ENCODE results near the gene FIGNL2.

Gene FIGNL2

GRCh38 chr12:51869931-51870330 lies 21.4 kb upstream of the FIGNL2 start:
- TF ChIP-seq CTCF (conservative IDR thresholded peaks at IDR 0.05; ENCODE audit: control insufficient read depth, insufficient read depth, low read depth, low read length), result no peak
- H3K4me3 ChIP-seq (ENCODE audit: control insufficient read depth, low read depth, low read length), result no peak overlapping the region
- no peak for DNase-seq (ENCODE audit: low read depth)

GRCh38 chr12:51869496-51869865 lies 21.0 kb upstream of the FIGNL2 start:
- H3K4me3 ChIP-seq (ENCODE audit: control insufficient read depth, low read depth, low read length), result no peak overlapping the region
- no peak for TF ChIP-seq CTCF (conservative IDR thresholded peaks at IDR 0.05; ENCODE audit: control insufficient read depth, insufficient read depth, low read depth, low read length)
- no peak for DNase-seq (ENCODE audit: low read depth)

GRCh38 chr12:51868821-51869495 lies 20.4 kb upstream of the FIGNL2 start:
- no peak for TF ChIP-seq CTCF (conservative IDR thresholded peaks at IDR 0.05; ENCODE audit: control insufficient read depth, insufficient read depth, low read depth, low read length)
- no peak for DNase-seq (ENCODE audit: low read depth)
- peak overlapping the region; percentile 46 for H3K4me3 ChIP-seq (ENCODE audit: control insufficient read depth, low read depth, low read length)

- H3K4me3 ChIP-seq (ENCODE audit: control insufficient read depth, low read depth, low read length), result no peak overlapping the region
- no peak for DNase-seq (ENCODE audit: low read depth)
- TF ChIP-seq CTCF (conservative IDR thresholded peaks at IDR 0.05; ENCODE audit: control insufficient read depth, insufficient read depth, low read depth, low read length), result no peak
Measured at GRCh38 chr12:51867796-51868428, 19.4 kb upstream of the FIGNL2 start.

GRCh38 chr12:51867371-51867770 lies 18.9 kb upstream of the FIGNL2 start:
- no peak for TF ChIP-seq CTCF (conservative IDR thresholded peaks at IDR 0.05; ENCODE audit: control insufficient read depth, insufficient read depth, low read depth, low read length)
- H3K4me3 ChIP-seq (ENCODE audit: control insufficient read depth, low read depth, low read length), result no peak overlapping the region
- no peak for DNase-seq (ENCODE audit: low read depth)

GRCh38 chr12:51866762-51867161 lies 18.2 kb upstream of the FIGNL2 start:
- no peak for DNase-seq (ENCODE audit: low read depth)
- no peak for TF ChIP-seq CTCF (conservative IDR thresholded peaks at IDR 0.05; ENCODE audit: control insufficient read depth, insufficient read depth, low read depth, low read length)
- no peak overlapping the region for H3K4me3 ChIP-seq (ENCODE audit: control insufficient read depth, low read depth, low read length)

Measured in fibroblast of mammary gland (primary cell).